Endothelial cell of umbilical vein (primary cell): ENCODE results near the gene PROM1. TPM values are rescaled to one million over a fixed set of nuclear protein-coding genes. Genes with fewer than 3 reads are reported as not detected.

Experiments used
- BruUV-seq: library from RNA; stranded (reverse); fragments of 400-500 nt; replicated peaks from 2 replicates; lab custom pipeline; 2021; lab: Mats Ljungman, UMichigan
- CTCF ChIA-PET: fragments of 300-600, 350-600 bp; sonication (Branson Sonifier 250); formaldehyde crosslinking; loops from one replicate; lab custom pipeline; 2021; ENCODE audit warnings: antibody characterized with exemption, inconsistent platforms; lab: Charles Lee
- POLR2A ChIA-PET: fragments of 300-600, 350-600 bp; sonication (Branson Sonifier 250); formaldehyde crosslinking; loops from one replicate; lab custom pipeline; 2021; ENCODE audit warnings: antibody characterized with exemption, inconsistent platforms; lab: Charles Lee
- DNase-seq: peaks from one replicate; pipeline ENCODE4 v3.0.0-alpha.2; 2011; ENCODE audit warnings: low read depth, low spot score
- FAIRE-seq: peaks from 2 replicates; lab custom pipeline; 2011; peaks lifted over from hg19 to GRCh38; lab: Jason Lieb, UNC
- H2AFZ ChIP-seq: 2 replicates; pipeline ENCODE4 v1.6.0; 2012; ENCODE audit warnings: low read depth, low read length, control low read depth, inconsistent platforms
- H3K27ac ChIP-seq: 2 replicates; pipeline ENCODE4 v1.5.1; 2011; ENCODE audit warnings: low read depth, mild to moderate bottlenecking, control low read depth, low read length, moderate library complexity; ENCODE audit not compliant: insufficient read depth
- H3K27me3 ChIP-seq, 2 experiments: 2 replicates each; pipeline versions ENCODE4 v1.6.0 to v1.6.1; 2011; ENCODE audit warnings: low read length in 2 of 2, mixed read lengths in 1 of 2; ENCODE audit not compliant: control insufficient read depth in 2 of 2, insufficient read depth in 2 of 2
- H3K36me3 ChIP-seq, 2 experiments: 2 replicates in 1 of 2; 3 replicates in 1 of 2; pipeline ENCODE4 v1.5.1; 2011; ENCODE audit warnings: low read length in 2 of 2, mild to moderate bottlenecking in 1 of 2, moderate library complexity in 1 of 2; ENCODE audit not compliant: control insufficient read depth in 2 of 2, insufficient read depth in 2 of 2; ENCODE audit errors: extremely low read depth in 1 of 2
- H3K4me1 ChIP-seq: 3 replicates; pipeline ENCODE4 v1.5.1; 2011; ENCODE audit warnings: mild to moderate bottlenecking, low read length; ENCODE audit not compliant: control insufficient read depth, insufficient read depth; ENCODE audit errors: extremely low read depth
- H3K4me2 ChIP-seq: 2 replicates; pipeline ENCODE4 v1.6.1; 2011; ENCODE audit warnings: low read length, control low read depth, mixed read lengths; ENCODE audit not compliant: insufficient read depth
- H3K4me3 ChIP-seq, 3 experiments: fragments of 200-600 bp in 1 of 3; sonication (generic), shearing (Covaris generic) in 1 of 3; replicated peaks in 1 of 3; 2 replicates each; pipeline ENCODE4 v1.5.1; 2011 to 2016; ENCODE audit warnings: control low read depth in 3 of 3, low read length in 3 of 3, mild to moderate bottlenecking in 2 of 3, inconsistent platforms in 1 of 3, low read depth in 1 of 3, moderate library complexity in 1 of 3; ENCODE audit not compliant: insufficient read depth in 1 of 3
- H3K79me2 ChIP-seq: 2 replicates; pipeline ENCODE4 v1.6.0; 2012; ENCODE audit warnings: low read length, inconsistent platforms; ENCODE audit not compliant: control insufficient read depth, insufficient read depth
- H3K9ac ChIP-seq: replicated peaks from 2 replicates; pipeline ENCODE3; 2011; ENCODE audit warnings: low read length, control low read depth; ENCODE audit not compliant: insufficient read depth; ENCODE audit errors: extremely low read depth
- H3K9me1 ChIP-seq: replicated peaks from 3 replicates; pipeline ENCODE4 v1.6.0; 2011; ENCODE audit warnings: mild to moderate bottlenecking, low read length; ENCODE audit not compliant: control insufficient read depth, insufficient read depth; ENCODE audit errors: extremely low read depth
- H3K9me3 ChIP-seq: replicated peaks from 2 replicates; pipeline ENCODE4 v1.5.1; 2012; ENCODE audit warnings: low read length, inconsistent platforms; ENCODE audit not compliant: control insufficient read depth, insufficient read depth
- H4K20me1 ChIP-seq: replicated peaks from 2 replicates; pipeline ENCODE3; 2011; ENCODE audit warnings: mild to moderate bottlenecking, low read length; ENCODE audit not compliant: control insufficient read depth, insufficient read depth; ENCODE audit errors: extremely low read depth
- EZH2 ChIP-seq: IDR thresholded peaks from 2 replicates; pipeline ENCODE4 v1.6.1; 2012; ENCODE audit warnings: borderline replicate concordance, low read depth, mild to moderate bottlenecking, moderate library complexity, low read length, inconsistent platforms; ENCODE audit not compliant: severe bottlenecking
- GATA2 ChIP-seq: IDR thresholded peaks from 2 replicates; pipeline ENCODE4 v1.7.0; 2011; ENCODE audit warnings: low read depth, mild to moderate bottlenecking, moderate library complexity, mixed read lengths, low read length; ENCODE audit not compliant: insufficient read length, insufficient read depth
- MYC ChIP-seq: IDR thresholded peaks from one replicate; pipeline ENCODE4 v1.6.1; 2011; ENCODE audit warnings: mild to moderate bottlenecking, low read depth, low read length
- POLR2A ChIP-seq: IDR thresholded peaks from 2 replicates; pipeline ENCODE4 v1.6.1; 2012; ENCODE audit warnings: low read depth, mild to moderate bottlenecking, control low read depth, low read length
- POLR2AphosphoS5 ChIP-seq: IDR thresholded peaks from 2 replicates; pipeline ENCODE4 v1.6.1; 2012; ENCODE audit warnings: low read depth, mild to moderate bottlenecking, control low read depth, low read length, moderate library complexity; ENCODE audit not compliant: insufficient read depth
- dilution Hi-C: fragments of 300-500 bp; cut with MboI; formaldehyde crosslinking; loops from one replicate; pipeline ENCODE4 v1.15.0; 2019; ENCODE audit warnings: low sequenced_read_pairs; ENCODE audit not compliant: extremely low pct_ligation_motif_present
- intact Hi-C: fragments of 100-400 bp; cut with micrococcal nuclease; formaldehyde crosslinking; loops from one replicate; pipeline ENCODE4 v1.10.0; 2022
- polyA plus RNA-seq, 4 experiments: library from polyadenylated mRNA; depleted of rRNA in 3 of 4; stranded (reverse) in 3 of 4; unstranded in 1 of 4; fragments of >200 nt; gene quantifications; 2 replicates each; pipeline versions ENCODE4 v1.2.1 to v1.2.3, GENCODE V29; 2011 to 2012; ENCODE audit warnings: missing spikeins in 1 of 4
- total RNA-seq: library from RNA; stranded (reverse); gene quantifications from 2 replicates; pipeline ENCODE4 v1.2.3, GENCODE V29; 2021
- TF ChIP-seq, protein P1 (sequence below): IDR thresholded peaks from 2 replicates; pipeline ENCODE4 v1.6.1; 2011; ENCODE audit not compliant: insufficient read depth, insufficient read length
- TF ChIP-seq, protein P2 (sequence below), 2 donors: IDR thresholded peaks; 1 replicate in 1 of 2; 2 replicates in 1 of 2; pipeline ENCODE4 v1.5.1; 2011; ENCODE audit warnings: low read length in 2 of 2, mild to moderate bottlenecking in 2 of 2, moderate library complexity in 2 of 2, control low read depth in 1 of 2, inconsistent platforms in 1 of 2, low read depth in 1 of 2; ENCODE audit not compliant: insufficient read depth in 1 of 2; ENCODE audit errors: extremely low read depth in 1 of 2

PROM1 gene
- total and polyA plus RNA-seq, 2 donors (not counting 3 experiments of a cell fraction or from before 2014, with no cell fraction given) = 0.36 to 1.7 TPM

DNA sequence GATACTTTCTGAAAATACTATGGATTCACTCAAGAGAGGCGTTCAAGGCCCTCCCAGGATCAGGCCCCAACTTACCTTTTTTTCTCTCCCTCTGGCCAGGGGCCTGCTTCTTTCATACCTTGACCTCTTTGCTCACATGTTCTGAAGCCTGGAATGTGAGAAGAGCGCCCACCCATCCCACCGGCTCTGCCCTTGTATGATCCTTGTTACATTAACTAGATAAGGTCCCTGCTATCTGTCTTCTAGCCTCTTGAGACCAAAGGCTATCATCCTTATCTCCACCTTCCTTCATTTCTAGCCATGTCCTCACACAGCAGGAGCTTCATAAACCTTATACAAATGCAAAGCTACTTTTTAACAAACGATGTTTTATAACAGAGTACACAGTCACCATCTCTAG lies 45.9 kb downstream of the PROM1 start:
- no TSS peak for BruUV-seq
- ChIA-PET CTCF (no interaction called here), POLR2A (no interaction called here)
- intact Hi-C loops = no loop called here
- Histone ChIP-seq H3K36me3 (no peaks in the 10 kb centered on the region), H3K9me1 (no peaks in the 10 kb centered on the region), H3K9me3 (no peaks in the 10 kb centered on the region), H3K27ac (no peak overlapping the region), H4K20me1 (no peaks in the 10 kb centered on the region), H3K27me3 (peaks cover 0 to 3% of the 10 kb centered on the region in 2 experiments), H3K9ac (no peak overlapping the region), H3K4me3 (no peak overlapping the region), H3K4me1 (no peaks in the 10 kb centered on the region), H3K79me2 (no peaks in the 10 kb centered on the region), H2AFZ (no peak overlapping the region), H3K4me2 (no peak overlapping the region)
- FAIRE-seq (no peak), DNase-seq (no peak)
- TF ChIP-seq, protein P1, sequence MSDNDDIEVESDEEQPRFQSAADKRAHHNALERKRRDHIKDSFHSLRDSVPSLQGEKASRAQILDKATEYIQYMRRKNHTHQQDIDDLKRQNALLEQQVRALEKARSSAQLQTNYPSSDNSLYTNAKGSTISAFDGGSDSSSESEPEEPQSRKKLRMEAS = no peak
- TF ChIP-seq POLR2AphosphoS5 = no peak
- TF ChIP-seq, protein P2, sequence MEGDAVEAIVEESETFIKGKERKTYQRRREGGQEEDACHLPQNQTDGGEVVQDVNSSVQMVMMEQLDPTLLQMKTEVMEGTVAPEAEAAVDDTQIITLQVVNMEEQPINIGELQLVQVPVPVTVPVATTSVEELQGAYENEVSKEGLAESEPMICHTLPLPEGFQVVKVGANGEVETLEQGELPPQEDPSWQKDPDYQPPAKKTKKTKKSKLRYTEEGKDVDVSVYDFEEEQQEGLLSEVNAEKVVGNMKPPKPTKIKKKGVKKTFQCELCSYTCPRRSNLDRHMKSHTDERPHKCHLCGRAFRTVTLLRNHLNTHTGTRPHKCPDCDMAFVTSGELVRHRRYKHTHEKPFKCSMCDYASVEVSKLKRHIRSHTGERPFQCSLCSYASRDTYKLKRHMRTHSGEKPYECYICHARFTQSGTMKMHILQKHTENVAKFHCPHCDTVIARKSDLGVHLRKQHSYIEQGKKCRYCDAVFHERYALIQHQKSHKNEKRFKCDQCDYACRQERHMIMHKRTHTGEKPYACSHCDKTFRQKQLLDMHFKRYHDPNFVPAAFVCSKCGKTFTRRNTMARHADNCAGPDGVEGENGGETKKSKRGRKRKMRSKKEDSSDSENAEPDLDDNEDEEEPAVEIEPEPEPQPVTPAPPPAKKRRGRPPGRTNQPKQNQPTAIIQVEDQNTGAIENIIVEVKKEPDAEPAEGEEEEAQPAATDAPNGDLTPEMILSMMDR (IDR thresholded peaks at IDR 0.05; ENCODE audit: extremely low read depth in 1 of 2, insufficient read depth in 1 of 2, low read depth in 1 of 2, low read length in 2 of 2) = no peak
- no peak for TF ChIP-seq EZH2
- no peak for TF ChIP-seq MYC
- no peak for TF ChIP-seq GATA2
- TF ChIP-seq POLR2A = no peak
- dilution Hi-C loops = no loop called here
